PC-3 (cell line): ENCODE results near the gene DNAJA3. TPM values are rescaled to one million over a fixed set of nuclear protein-coding genes. Genes with fewer than 3 reads are reported as not detected.

Experiments used
- ATAC-seq: fragments of 200-7000 bp; cut with Tn5 transposase; 2 replicates; pipeline ENCODE4 v1.9.1; 2020; ENCODE audit warnings: mild to moderate bottlenecking, moderate library complexity
- BruUV-seq: library from RNA; stranded (reverse); fragments of 400-500 nt; replicated peaks from 2 replicates; lab custom pipeline; 2021; lab: Mats Ljungman, UMichigan
- CTCF ChIA-PET: fragments of 300-600 bp; sonication (Branson Sonifier 250); formaldehyde crosslinking; loops from one replicate; lab custom pipeline; 2022; ENCODE audit warnings: antibody characterized with exemption; lab: Charles Lee
- POLR2A ChIA-PET: fragments of 300-600 bp; sonication (Branson Sonifier 250); formaldehyde crosslinking; loops from one replicate; lab custom pipeline; 2022; ENCODE audit warnings: antibody characterized with exemption; ENCODE audit not compliant: unreplicated experiment; lab: Charles Lee
- DNase-seq: peaks from one replicate; pipeline ENCODE4 v3.0.0-alpha.2; 2015
- H2AFZ ChIP-seq: fragments of 300-600 bp; sonication (generic); 2 replicates; pipeline ENCODE4 v1.6.0; 2016; ENCODE audit warnings: antibody characterized with exemption, low read length
- H3F3A ChIP-seq: fragments of 300-600 bp; sonication (generic); one replicate; pipeline ENCODE4 v1.6.0; 2017; ENCODE audit warnings: antibody characterized with exemption, low read length, control low read depth, mild to moderate bottlenecking; ENCODE audit not compliant: unreplicated experiment
- H3K27ac ChIP-seq: fragments of 300-600 bp; sonication (generic); 2 replicates; pipeline ENCODE4 v1.5.1; 2016; ENCODE audit warnings: mild to moderate bottlenecking, low read length
- H3K27me3 ChIP-seq: fragments of 300-600 bp; sonication (generic); 2 replicates; pipeline ENCODE4 v1.6.1; 2016; ENCODE audit warnings: low read length, mixed read lengths
- H3K36me3 ChIP-seq: fragments of 300-600 bp; sonication (generic); 2 replicates; pipeline ENCODE4 v1.6.1; 2016; ENCODE audit warnings: low read depth, mixed run types, low read length, mixed read lengths
- H3K4me1 ChIP-seq: fragments of 300-600 bp; sonication (generic); 2 replicates; pipeline ENCODE4 v1.5.1; 2016; ENCODE audit warnings: low read length; ENCODE audit not compliant: insufficient read depth
- H3K4me2 ChIP-seq: fragments of 300-600 bp; sonication (generic); 2 replicates; pipeline ENCODE4 v1.6.0; 2016; ENCODE audit warnings: low read length
- H3K4me3 ChIP-seq: fragments of 300-600 bp; sonication (generic); 2 replicates; pipeline ENCODE4 v1.5.1; 2016; ENCODE audit warnings: mild to moderate bottlenecking, low read length, mixed read lengths
- H3K79me2 ChIP-seq: fragments of 300-600 bp; sonication (generic); 2 replicates; pipeline ENCODE4 v1.6.1; 2017; ENCODE audit warnings: low read length, mixed read lengths
- H3K9ac ChIP-seq: fragments of 300-600 bp; sonication (generic); 2 replicates; pipeline ENCODE4 v1.6.0; 2016; ENCODE audit warnings: mild to moderate bottlenecking, low read length
- H3K9me2 ChIP-seq: fragments of 300-600 bp; sonication (generic); replicated peaks from 2 replicates; pipeline ENCODE4 v1.6.1; 2016; ENCODE audit warnings: mixed run types, low read length, mixed read lengths
- H3K9me3 ChIP-seq: fragments of 300-600 bp; sonication (generic); 2 replicates; pipeline ENCODE4 v1.6.1; 2016; ENCODE audit warnings: low read length, mixed read lengths
- H4K20me1 ChIP-seq: fragments of 300-600 bp; sonication (generic); 2 replicates; pipeline ENCODE4 v1.6.1; 2016; ENCODE audit warnings: low read length, mixed read lengths
- EZH2 ChIP-seq: fragments of 300-600 bp; sonication (generic); IDR thresholded peaks from one replicate; pipeline ENCODE4 v1.6.1; 2017; ENCODE audit warnings: antibody characterized with exemption, mild to moderate bottlenecking, low read length; ENCODE audit not compliant: unreplicated experiment
- EZH2phosphoT487 ChIP-seq: fragments of 300-600 bp; sonication (generic); IDR thresholded peaks from 2 replicates; pipeline ENCODE4 v1.6.1; 2018; ENCODE audit warnings: mild to moderate bottlenecking, antibody characterized with exemption, low read length, borderline replicate concordance
- intact Hi-C: fragments of 100-400 bp; cut with micrococcal nuclease; formaldehyde crosslinking; loops from 2 replicates; pipeline ENCODE4 v1.9.0; 2023
- total RNA-seq: library from RNA; depleted of rRNA; stranded (reverse); fragments of >200 nt; gene quantifications from 2 replicates; pipeline ENCODE4 v1.2.3, GENCODE V29; 2014
- TF ChIP-seq, protein P1 (sequence below): fragments of 300-600 bp; sonication (generic); conservative IDR thresholded peaks from 2 replicates; pipeline ENCODE4 v1.5.1; 2017; ENCODE audit warnings: antibody characterized with exemption, low read depth, mild to moderate bottlenecking, low read length

Gene DNAJA3
- total RNA-seq, 1 experiment from 2014 or later: 123 TPM

- no peaks in the 10 kb centered on the region for H3K4me1 ChIP-seq
- H2AFZ ChIP-seq: no peak overlapping the region
- H3K9ac ChIP-seq: no peak overlapping the region
- intact Hi-C loops: no loop called here
- DNase-seq: no peak
- TSS peak; percentile 27 for BruUV-seq
- H3K4me3 ChIP-seq: no peak overlapping the region
- ChIA-PET POLR2A (no interaction called here), CTCF (no interaction called here)
- no peaks in the 10 kb centered on the region for H3K79me2 ChIP-seq
- H3K9me3 ChIP-seq: no peaks in the 10 kb centered on the region
- H3K36me3 ChIP-seq: peaks cover 3% of the 10 kb centered on the region; the same call in 1 of the 2 replicates
- TF ChIP-seq, protein P1, sequence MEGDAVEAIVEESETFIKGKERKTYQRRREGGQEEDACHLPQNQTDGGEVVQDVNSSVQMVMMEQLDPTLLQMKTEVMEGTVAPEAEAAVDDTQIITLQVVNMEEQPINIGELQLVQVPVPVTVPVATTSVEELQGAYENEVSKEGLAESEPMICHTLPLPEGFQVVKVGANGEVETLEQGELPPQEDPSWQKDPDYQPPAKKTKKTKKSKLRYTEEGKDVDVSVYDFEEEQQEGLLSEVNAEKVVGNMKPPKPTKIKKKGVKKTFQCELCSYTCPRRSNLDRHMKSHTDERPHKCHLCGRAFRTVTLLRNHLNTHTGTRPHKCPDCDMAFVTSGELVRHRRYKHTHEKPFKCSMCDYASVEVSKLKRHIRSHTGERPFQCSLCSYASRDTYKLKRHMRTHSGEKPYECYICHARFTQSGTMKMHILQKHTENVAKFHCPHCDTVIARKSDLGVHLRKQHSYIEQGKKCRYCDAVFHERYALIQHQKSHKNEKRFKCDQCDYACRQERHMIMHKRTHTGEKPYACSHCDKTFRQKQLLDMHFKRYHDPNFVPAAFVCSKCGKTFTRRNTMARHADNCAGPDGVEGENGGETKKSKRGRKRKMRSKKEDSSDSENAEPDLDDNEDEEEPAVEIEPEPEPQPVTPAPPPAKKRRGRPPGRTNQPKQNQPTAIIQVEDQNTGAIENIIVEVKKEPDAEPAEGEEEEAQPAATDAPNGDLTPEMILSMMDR: no peak
- TF ChIP-seq EZH2phosphoT487 (no peak), EZH2 (no peak)
- H3K27ac ChIP-seq: no peak overlapping the region
- H3K4me2 ChIP-seq: no peak overlapping the region
- H3F3A ChIP-seq: no peaks in the 10 kb centered on the region
- no peaks in the 10 kb centered on the region for H4K20me1 ChIP-seq
- ATAC-seq: no peak
- no peaks in the 10 kb centered on the region for H3K9me2 ChIP-seq
- H3K27me3 ChIP-seq: no peaks in the 10 kb centered on the region
Observed at GRCh38 chr16:4455951-4456350, 30.3 kb downstream of the DNAJA3 start.

DNA sequence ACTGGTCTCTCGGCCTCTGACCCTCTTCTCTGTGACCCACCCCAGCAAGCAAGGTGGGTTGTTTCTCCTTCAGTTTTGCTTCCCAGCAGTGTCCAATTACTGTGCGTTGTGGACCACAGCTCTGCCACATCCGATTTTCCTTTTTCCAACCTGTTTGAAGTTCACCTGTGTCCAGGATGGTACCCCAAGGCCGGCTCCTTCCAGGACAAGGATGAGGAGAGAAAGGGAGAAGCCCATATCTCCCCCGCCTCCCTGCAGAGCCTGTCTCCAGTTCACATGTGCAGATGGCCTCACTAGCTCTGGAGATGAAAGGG is 35.2 kb downstream of the DNAJA3 start:
- Histone ChIP-seq H3K27ac (no peak overlapping the region), H4K20me1 (no peaks in the 10 kb centered on the region), H2AFZ (no peak overlapping the region), H3K79me2 (no peaks in the 10 kb centered on the region), H3K36me3 (no peaks in the 10 kb centered on the region; the same call in 1 of the 2 replicates), H3F3A (peaks cover 15% of the 10 kb centered on the region), H3K4me1 (peaks cover 28% of the 10 kb centered on the region), H3K9me3 (no peaks in the 10 kb centered on the region), H3K27me3 (no peaks in the 10 kb centered on the region), H3K9me2 (no peaks in the 10 kb centered on the region), H3K9ac (no peak overlapping the region), H3K4me2 (no peak overlapping the region), H3K4me3 (no peak overlapping the region)
- CTCF ChIA-PET: no interaction called here
- intact Hi-C loops: no loop called here
- ATAC-seq: no peak
- POLR2A ChIA-PET: no interaction called here
- DNase-seq: no peak
- TF ChIP-seq, protein P1: no peak
- TF ChIP-seq EZH2phosphoT487: no peak
- no peak for TF ChIP-seq EZH2
- BruUV-seq: no TSS peak

- intact Hi-C loops: no loop called here
- H3K9ac ChIP-seq: no peak overlapping the region
- TF ChIP-seq, protein P1: no peak
- TF ChIP-seq EZH2phosphoT487: no peak
- no peak for TF ChIP-seq EZH2
- no TSS peak for BruUV-seq
- peaks cover 28% of the 10 kb centered on the region for H3K4me1 ChIP-seq
- H3K9me3 ChIP-seq: no peaks in the 10 kb centered on the region
- DNase-seq (no peak), ATAC-seq (no peak)
- no peak overlapping the region for H3K4me2 ChIP-seq
- H4K20me1 ChIP-seq: no peaks in the 10 kb centered on the region
- ChIA-PET POLR2A (no interaction called here), CTCF (no interaction called here)
- no peaks in the 10 kb centered on the region for H3K9me2 ChIP-seq
- H2AFZ ChIP-seq: no peak overlapping the region
- H3K4me3 ChIP-seq: no peak overlapping the region
- no peak overlapping the region for H3K27ac ChIP-seq
- no peaks in the 10 kb centered on the region for H3K36me3 ChIP-seq
- H3F3A ChIP-seq: peaks cover 15% of the 10 kb centered on the region
- no peaks in the 10 kb centered on the region for H3K27me3 ChIP-seq
- H3K79me2 ChIP-seq: no peaks in the 10 kb centered on the region
Observed at GRCh38 chr16:4461250-4462085, 35.8 kb downstream of the DNAJA3 start.
